22Rv1 (cell line): ENCODE results near the gene TFCP2L1.

Experiments used
- CTCF ChIP-seq: fragments of 450-650 bp; IDR thresholded peaks from 2 replicates; pipeline ENCODE4 v1.5.1; 2017; ENCODE audit warnings: mild to moderate bottlenecking
- ZFX ChIP-seq: fragments of 450-650 bp; IDR thresholded peaks from 2 replicates; pipeline ENCODE4 v1.6.1; 2017; ENCODE audit warnings: antibody characterized with exemption, borderline replicate concordance

- TF ChIP-seq CTCF: no peak
- TF ChIP-seq ZFX: no peak
Measured at GRCh38 chr2:121281694-121282093, 3.3 kb downstream of the TFCP2L1 start.
